ENCODE results near the gene CES4A. TPM values are rescaled to one million over a fixed set of nuclear protein-coding genes. Genes with fewer than 3 reads are reported as not detected.

The CES4A gene
- total and polyA plus RNA-seq, 2 of the 13 experiments (the other 11 are each of a cell fraction or from before 2014, with no cell fraction given): 0.09 to 0.17 TPM

GRCh38 chr16:66996324-66996982 lies 8.1 kb downstream of the CES4A start (continued):
- 0 out of 2 replicates have a peak, but pooled peaks have one; percentile 28 for TF ChIP-seq ZNF142 (CRISPR knock-in tag; IDR thresholded peaks at IDR 0.05)
- no peak for TF ChIP-seq TCF7L2 (IDR thresholded peaks at IDR 0.05; ENCODE audit: low read depth, low read length)
- peak; percentile 68; the same call in 1 of the 2 replicates for TF ChIP-seq ZNF430 (CRISPR knock-in tag; IDR thresholded peaks at IDR 0.05)
- peak; percentile 73; the same call in 1 of the 2 replicates for TF ChIP-seq ARID3A (IDR thresholded peaks at IDR 0.05; ENCODE audit: low read depth, low read length)
- TF ChIP-seq ZNF792 (CRISPR knock-in tag; IDR thresholded peaks at IDR 0.05): peak; percentile 64; the same call in 1 of the 2 replicates
- TF ChIP-seq POGZ (CRISPR knock-in tag; IDR thresholded peaks at IDR 0.05): peak; percentile 41; the same call in 1 of the 2 replicates
- TF ChIP-seq ZKSCAN8 (CRISPR knock-in tag; IDR thresholded peaks at IDR 0.05; ENCODE audit: borderline replicate concordance): no peak; the same call in 1 of the 2 replicates
- 0 out of 2 replicates have a peak, but pooled peaks have one; percentile 13 for TF ChIP-seq SIX4 (CRISPR knock-in tag; IDR thresholded peaks at IDR 0.05)
- peak; percentile 46; the same call in 1 of the 2 replicates for TF ChIP-seq ISL2 (CRISPR knock-in tag; IDR thresholded peaks at IDR 0.05)
- TF ChIP-seq SMAD3 (CRISPR knock-in tag; IDR thresholded peaks at IDR 0.05): peak; percentile 80
- TF ChIP-seq MXD3 (CRISPR knock-in tag; IDR thresholded peaks at IDR 0.05): no peak
- TF ChIP-seq ZNF281 (CRISPR knock-in tag; IDR thresholded peaks at IDR 0.05; ENCODE audit: borderline replicate concordance): peak; percentile 33; the same call in 1 of the 2 replicates
- TF ChIP-seq CSRNP1 (CRISPR knock-in tag; IDR thresholded peaks at IDR 0.05): no peak
- TF ChIP-seq ETS1 (CRISPR knock-in tag; IDR thresholded peaks at IDR 0.05): no peak
- no peak for TF ChIP-seq ZNF30 (CRISPR knock-in tag; IDR thresholded peaks at IDR 0.05)
